ENCODE measurements around the gene RRP15. TPM values are rescaled to one million over a fixed set of nuclear protein-coding genes. Genes with fewer than 3 reads are reported as not detected.

RRP15 gene
- total and polyA plus RNA-seq, 2 of the 8 experiments (the other 6 are each of a cell fraction or from before 2014, with no cell fraction given), result 3.7 to 52.8 TPM

DNA sequence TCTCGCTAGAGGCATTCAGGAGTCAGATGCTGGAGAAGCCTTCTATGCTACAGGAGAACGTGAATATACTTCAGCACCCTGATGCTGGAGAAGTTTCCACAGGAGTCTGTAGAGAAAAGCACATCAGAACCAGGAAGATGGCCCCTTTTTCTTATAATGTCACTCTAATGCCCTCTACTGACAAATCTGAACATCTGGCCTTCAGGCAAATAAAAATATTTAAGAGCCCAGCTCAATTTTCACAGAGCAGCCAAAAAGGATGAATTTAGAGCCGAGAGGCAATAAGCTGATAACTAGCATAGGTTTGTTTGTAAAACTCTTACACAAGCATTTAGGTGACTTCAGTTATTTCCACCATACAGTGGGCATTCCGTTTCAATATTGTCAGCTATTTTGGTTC, 3.8 kb upstream of the RRP15 start:
- Histone ChIP-seq H3K23me2 (ENCODE audit: low read depth, low read length) (peaks cover 11% of the 10 kb centered on the region), H2BK12ac (ENCODE audit: low read depth, low read length) (no peak overlapping the region), H2BK5ac (ENCODE audit: low read depth, low read length) (no peak overlapping the region), H3K79me1 (ENCODE audit: low read depth, low read length) (no peaks in the 10 kb centered on the region), H4K91ac (replicated peaks; ENCODE audit: insufficient read length, low read length) (no peak overlapping the region), H2AK5ac (ENCODE audit: low read depth, low read length) (no peak overlapping the region), H2BK20ac (ENCODE audit: low read length) (no peak overlapping the region), H3K4ac (replicated peaks; ENCODE audit: insufficient read length, low read depth, low read length) (no peak overlapping the region), H3K23ac (ENCODE audit: insufficient read length) (no peak overlapping the region), H3K56ac (replicated peaks; ENCODE audit: insufficient read length, low read depth, low read length) (no peak overlapping the region), H3K4me1 (replicated peaks in 1 of 4; ENCODE audit: control insufficient read depth in 3 of 4, insufficient read depth in 4 of 4, low read length in 3 of 4) (peaks cover 0 to 3% (median 1%) of the 10 kb centered on the region in 4 experiments; a peak in 3 of 7 replicates), H4K5ac (ENCODE audit: insufficient read length, low read depth, low read length) (no peak overlapping the region), H3K4me2 (ENCODE audit: insufficient read depth in 1 of 2, low read depth in 2 of 2, low read length in 2 of 2) (no peak overlapping the region), H2BK15ac (ENCODE audit: low read length) (no peak overlapping the region), H3K36me3 (ENCODE audit: control insufficient read depth in 2 of 4, insufficient read depth in 4 of 4, low read length in 3 of 4) (no peaks in the 10 kb centered on the region), H4K20me1 (replicated peaks in 1 of 2; ENCODE audit: control insufficient read depth in 1 of 2, insufficient read depth in 2 of 2, low read length in 2 of 2) (no peaks in the 10 kb centered on the region), H3K27me3 (replicated peaks in 1 of 4; ENCODE audit: control insufficient read depth in 3 of 4, extremely low read depth in 1 of 4, insufficient read depth in 3 of 4, low read length in 3 of 4) (no peaks in the 10 kb centered on the region), H3K4me3 (ENCODE audit: extremely low read depth in 1 of 4, insufficient read depth in 2 of 4, low read depth in 3 of 4, low read length in 4 of 4) (no peak overlapping the region), H3K9me3 (ENCODE audit: insufficient read depth in 2 of 2, low read depth in 1 of 2, low read length in 1 of 2) (peaks cover 3 to 9% of the 10 kb centered on the region in 2 experiments; a peak in 1 of 4 replicates), H3K79me2 (ENCODE audit: control insufficient read depth in 1 of 2, insufficient read depth in 2 of 2, low read length in 2 of 2) (peaks cover 8 to 12% of the 10 kb centered on the region in 2 experiments), H3K27ac (ENCODE audit: low read depth, low read length) (no peak overlapping the region), H3K9ac (replicated peaks in 1 of 4; ENCODE audit: extremely low read depth in 1 of 4, low read depth in 3 of 4, low read length in 3 of 4) (no peak overlapping the region), H2BK120ac (replicated peaks; ENCODE audit: low read depth, low read length) (no peak overlapping the region), H4K8ac (ENCODE audit: extremely low read depth, insufficient read depth, low read length) (no peak overlapping the region), H3K18ac (ENCODE audit: extremely low read depth, low read length) (no peak overlapping the region), H3K14ac (ENCODE audit: insufficient read length) (no peak overlapping the region), H2AFZ (ENCODE audit: low read length) (no peak overlapping the region)
- POLR2A ChIA-PET (ENCODE audit: partially characterized antibody), result no interaction called here
- WGBS, 2 experiments (ENCODE audit: extremely low coverage in 1 of 2, insufficient coverage in 1 of 2, insufficient read length in 1 of 2, insufficient replicate concordance in 2 of 2, low coverage in 1 of 2, low lambda C conversion rate in 2 of 2, missing lambda C conversion rate in 1 of 2), result 88% methylated on average over 4 of the region's 4 CpGs; no CpG with 5 or more reads in 1 of the 2 experiments
- FAIRE-seq, result no peak
- TF ChIP-seq RAD21 (IDR thresholded peaks at IDR 0.05 in 1 of 2, conservative IDR thresholded peaks at IDR 0.05 in 1 of 2; ENCODE audit: low read depth in 2 of 2, low read length in 2 of 2) (peak; percentile 14 to 28; a peak in 3 of 4 replicates), RBBP5 (IDR thresholded peaks at IDR 0.05; ENCODE audit: borderline replicate concordance, low read depth, low read length) (no peak)
- no peak for DNase-seq (ENCODE audit: low read depth in 1 of 2, low spot score in 2 of 2)
- CTCF ChIA-PET (ENCODE audit: partially characterized antibody), result interaction anchor here (0.6 to 1.9 kb wide), 6 partner anchors 11 to 1540 kb away, joined by 3 to 14 read pairs (median 5); no protein-coding TSS in a partner anchor

Measured in H1 (cell line).